Loucy (cell line): ENCODE data around the gene ITSN1.

Experiments used
- H2AFZ ChIP-seq: fragments of 200-600 bp; sonication (generic); 2 replicates; pipeline ENCODE4 v1.6.0; 2016; ENCODE audit warnings: antibody characterized with exemption, mild to moderate bottlenecking, low read length, moderate library complexity
- H3F3A ChIP-seq: fragments of 200-600 bp; 2 replicates; pipeline ENCODE4 v1.6.0; 2016; ENCODE audit warnings: antibody characterized with exemption, low read depth, mild to moderate bottlenecking
- H3K27me3 ChIP-seq: fragments of 200-600 bp; sonication (generic); 2 replicates; pipeline ENCODE4 v1.6.1; 2014; ENCODE audit warnings: low read length, mild to moderate bottlenecking; ENCODE audit not compliant: insufficient read depth, poor library complexity, severe bottlenecking
- H3K36me3 ChIP-seq: fragments of 200-600 bp; sonication (generic); 2 replicates; pipeline ENCODE4 v1.6.1; 2016; ENCODE audit warnings: low read length; ENCODE audit not compliant: insufficient read depth
- H3K4me1 ChIP-seq: fragments of 200-600 bp; sonication (generic); 2 replicates; pipeline ENCODE4 v1.5.1; 2014; ENCODE audit warnings: low read length, mild to moderate bottlenecking; ENCODE audit not compliant: insufficient read depth, poor library complexity, severe bottlenecking
- H3K4me2 ChIP-seq: fragments of 200-600 bp; sonication (generic); 2 replicates; pipeline ENCODE4 v1.6.0; 2014; ENCODE audit warnings: antibody characterized with exemption, low read length, low read depth, mild to moderate bottlenecking; ENCODE audit not compliant: poor library complexity, severe bottlenecking
- H3K4me3 ChIP-seq: fragments of 200-600 bp; sonication (generic); 2 replicates; pipeline ENCODE4 v1.5.1; 2014; ENCODE audit warnings: low read length, mild to moderate bottlenecking, mixed read lengths; ENCODE audit not compliant: poor library complexity, severe bottlenecking
- H3K79me2 ChIP-seq: fragments of 200-600 bp; sonication (generic); 2 replicates; pipeline ENCODE4 v1.6.1; 2014; ENCODE audit warnings: low read length; ENCODE audit not compliant: insufficient read depth
- H3K9ac ChIP-seq: fragments of 200-600 bp; sonication (generic); 2 replicates; pipeline ENCODE4 v1.6.0; 2014; ENCODE audit warnings: mild to moderate bottlenecking, low read depth, low read length, moderate library complexity; ENCODE audit not compliant: poor library complexity, severe bottlenecking
- H3K9me2 ChIP-seq: fragments of 200-600 bp; sonication (generic); replicated peaks from 2 replicates; pipeline ENCODE4 v1.6.1; 2016; ENCODE audit warnings: low read depth, low read length, mixed read lengths
- H3K9me3 ChIP-seq: fragments of 200-600 bp; sonication (generic); 2 replicates; pipeline ENCODE4 v1.6.1; 2014; ENCODE audit warnings: mild to moderate bottlenecking, antibody characterized with exemption, low read length, low read depth; ENCODE audit not compliant: insufficient read depth
- H4K20me1 ChIP-seq: fragments of 200-600 bp; sonication (generic); 2 replicates; pipeline ENCODE4 v1.6.0; 2014; ENCODE audit warnings: antibody characterized with exemption, low read length, mild to moderate bottlenecking; ENCODE audit not compliant: insufficient read depth, poor library complexity, severe bottlenecking
- EZH2phosphoT487 ChIP-seq: fragments of 200-600 bp; IDR thresholded peaks from 2 replicates; pipeline ENCODE4 v1.6.1; 2018; ENCODE audit warnings: antibody characterized with exemption, mild to moderate bottlenecking, moderate library complexity, borderline replicate concordance
- TF ChIP-seq, protein P1 (sequence below): fragments of 200-600 bp; sonication (generic); conservative IDR thresholded peaks from 2 replicates; pipeline ENCODE4 v1.5.1; 2014; ENCODE audit warnings: mild to moderate bottlenecking, antibody characterized with exemption, low read length

Gene ITSN1

DNA sequence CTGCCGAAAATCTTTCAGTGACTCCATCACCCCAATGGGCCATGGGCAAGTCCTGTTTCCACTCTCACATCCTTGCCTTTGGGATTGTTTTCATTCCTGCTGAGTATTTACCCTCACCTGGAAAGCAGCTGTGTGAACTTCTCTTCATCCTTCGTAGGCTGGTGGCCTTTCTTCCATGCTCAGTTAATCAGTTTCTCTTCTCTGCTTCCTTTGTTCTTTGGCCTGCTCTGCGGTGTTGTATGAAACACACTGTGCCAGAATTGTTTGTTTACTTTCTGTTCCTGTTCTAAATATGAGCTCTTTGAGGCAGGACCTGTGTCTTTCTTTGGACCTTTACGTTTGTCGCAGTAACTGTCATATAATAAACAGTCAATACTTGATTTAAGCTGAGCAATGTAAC is 48.6 kb downstream of the ITSN1 start:
- Histone ChIP-seq H3K4me1 (no peaks in the 10 kb centered on the region), H4K20me1 (no peaks in the 10 kb centered on the region), H2AFZ (no peak overlapping the region), H3K9me3 (no peaks in the 10 kb centered on the region), H3K4me3 (no peak overlapping the region), H3K79me2 (no peaks in the 10 kb centered on the region), H3K36me3 (no peaks in the 10 kb centered on the region), H3K9me2 (no peaks in the 10 kb centered on the region), H3K27me3 (no peaks in the 10 kb centered on the region), H3K9ac (no peak overlapping the region), H3K4me2 (no peak overlapping the region), H3F3A (no peaks in the 10 kb centered on the region)
- TF ChIP-seq EZH2phosphoT487, result no peak
- TF ChIP-seq, protein P1, sequence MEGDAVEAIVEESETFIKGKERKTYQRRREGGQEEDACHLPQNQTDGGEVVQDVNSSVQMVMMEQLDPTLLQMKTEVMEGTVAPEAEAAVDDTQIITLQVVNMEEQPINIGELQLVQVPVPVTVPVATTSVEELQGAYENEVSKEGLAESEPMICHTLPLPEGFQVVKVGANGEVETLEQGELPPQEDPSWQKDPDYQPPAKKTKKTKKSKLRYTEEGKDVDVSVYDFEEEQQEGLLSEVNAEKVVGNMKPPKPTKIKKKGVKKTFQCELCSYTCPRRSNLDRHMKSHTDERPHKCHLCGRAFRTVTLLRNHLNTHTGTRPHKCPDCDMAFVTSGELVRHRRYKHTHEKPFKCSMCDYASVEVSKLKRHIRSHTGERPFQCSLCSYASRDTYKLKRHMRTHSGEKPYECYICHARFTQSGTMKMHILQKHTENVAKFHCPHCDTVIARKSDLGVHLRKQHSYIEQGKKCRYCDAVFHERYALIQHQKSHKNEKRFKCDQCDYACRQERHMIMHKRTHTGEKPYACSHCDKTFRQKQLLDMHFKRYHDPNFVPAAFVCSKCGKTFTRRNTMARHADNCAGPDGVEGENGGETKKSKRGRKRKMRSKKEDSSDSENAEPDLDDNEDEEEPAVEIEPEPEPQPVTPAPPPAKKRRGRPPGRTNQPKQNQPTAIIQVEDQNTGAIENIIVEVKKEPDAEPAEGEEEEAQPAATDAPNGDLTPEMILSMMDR, result no peak

DNA sequence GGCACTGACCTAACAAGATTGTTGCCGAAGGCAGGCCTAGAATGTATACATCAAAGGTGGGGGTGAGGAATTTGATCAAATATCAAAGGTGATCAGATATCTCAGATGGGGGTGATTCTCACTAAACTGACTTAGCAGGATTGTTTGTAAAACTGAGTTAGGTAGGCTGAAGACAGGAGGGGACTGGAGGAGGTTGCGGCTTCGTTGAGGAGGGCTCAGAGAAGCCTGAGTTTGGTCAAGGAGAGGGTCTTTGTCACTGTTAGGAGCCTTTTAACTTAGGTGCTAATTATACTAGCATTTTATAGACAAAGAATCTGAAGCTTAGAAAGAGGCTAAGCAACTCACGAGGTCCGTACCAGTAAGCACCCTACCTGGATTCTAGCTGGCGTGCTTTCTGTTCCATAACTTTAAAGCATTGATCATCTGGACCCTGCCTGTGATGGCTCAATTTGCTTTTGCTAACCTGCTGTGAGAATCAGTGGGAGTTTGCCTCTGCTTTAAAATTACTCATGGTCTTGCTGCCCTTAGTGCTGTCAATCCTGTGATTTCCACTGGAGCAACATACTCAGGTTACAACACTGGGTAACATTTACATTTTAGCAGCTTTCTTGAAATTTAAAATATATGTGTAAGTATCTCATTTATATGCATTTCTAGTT is 49.8 kb downstream of the ITSN1 start:
- Histone ChIP-seq H3K4me1 (no peaks in the 10 kb centered on the region), H3K9me3 (no peaks in the 10 kb centered on the region), H3F3A (no peaks in the 10 kb centered on the region), H3K9ac (no peak overlapping the region), H3K4me2 (no peak overlapping the region), H3K9me2 (no peaks in the 10 kb centered on the region), H3K79me2 (no peaks in the 10 kb centered on the region), H2AFZ (no peak overlapping the region), H3K4me3 (no peak overlapping the region), H3K36me3 (no peaks in the 10 kb centered on the region), H4K20me1 (no peaks in the 10 kb centered on the region), H3K27me3 (no peaks in the 10 kb centered on the region)
- no peak for TF ChIP-seq EZH2phosphoT487
- TF ChIP-seq, protein P1, result no peak

DNA sequence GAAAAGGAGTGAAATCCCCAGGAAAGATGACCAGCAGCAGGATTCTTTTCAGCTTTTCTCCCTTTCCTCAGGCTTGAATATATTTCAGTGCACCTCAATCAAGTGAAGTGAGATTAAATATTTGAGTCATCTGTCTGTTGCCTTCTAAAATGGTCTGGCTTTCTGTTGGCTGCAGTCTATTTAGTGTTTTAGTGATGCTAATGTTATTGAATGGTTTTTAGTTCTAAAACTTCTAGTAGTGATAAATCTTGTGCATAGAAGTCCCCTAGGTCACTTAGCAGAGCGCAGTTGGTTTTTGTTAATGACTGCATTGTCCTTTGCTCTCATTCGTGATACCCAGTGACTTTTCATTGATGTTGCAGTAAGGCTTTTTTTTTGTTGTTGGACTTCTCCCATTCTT is 53.5 kb downstream of the ITSN1 start:
- no peak overlapping the region for H3K4me2 ChIP-seq

More for the DNA sequence above, 53.5 kb downstream of the ITSN1 start:
- no peaks in the 10 kb centered on the region for H4K20me1 ChIP-seq
- no peaks in the 10 kb centered on the region for H3F3A ChIP-seq
- no peak overlapping the region for H3K4me3 ChIP-seq
- H3K27me3 ChIP-seq, result no peaks in the 10 kb centered on the region
- peaks cover 6% of the 10 kb centered on the region for H3K4me1 ChIP-seq
- TF ChIP-seq, protein P1, result no peak
- TF ChIP-seq EZH2phosphoT487, result no peak
- H3K9me3 ChIP-seq, result no peaks in the 10 kb centered on the region
- H2AFZ ChIP-seq, result no peak overlapping the region
- H3K9ac ChIP-seq, result no peak overlapping the region
- no peaks in the 10 kb centered on the region for H3K36me3 ChIP-seq
- H3K9me2 ChIP-seq, result no peaks in the 10 kb centered on the region
- no peaks in the 10 kb centered on the region for H3K79me2 ChIP-seq
